NCI-H2107 treated with DMSO at 0.1 percent for 48 hours (cell line): ENCODE measurements around the gene ZIC1.

Experiments
- DNase-seq: peaks from one replicate; lab custom pipeline; 2025; ENCODE audit not compliant: unreplicated experiment; lab: John Stamatoyannopoulos, UW

ZIC1 gene

GRCh38 chr3:147421184-147421912, 12.2 kb downstream of the ZIC1 start:
- no peak for DNase-seq

GRCh38 chr3:147422196-147422595, 13.0 kb downstream of the ZIC1 start:
- no peak for DNase-seq

DNA sequence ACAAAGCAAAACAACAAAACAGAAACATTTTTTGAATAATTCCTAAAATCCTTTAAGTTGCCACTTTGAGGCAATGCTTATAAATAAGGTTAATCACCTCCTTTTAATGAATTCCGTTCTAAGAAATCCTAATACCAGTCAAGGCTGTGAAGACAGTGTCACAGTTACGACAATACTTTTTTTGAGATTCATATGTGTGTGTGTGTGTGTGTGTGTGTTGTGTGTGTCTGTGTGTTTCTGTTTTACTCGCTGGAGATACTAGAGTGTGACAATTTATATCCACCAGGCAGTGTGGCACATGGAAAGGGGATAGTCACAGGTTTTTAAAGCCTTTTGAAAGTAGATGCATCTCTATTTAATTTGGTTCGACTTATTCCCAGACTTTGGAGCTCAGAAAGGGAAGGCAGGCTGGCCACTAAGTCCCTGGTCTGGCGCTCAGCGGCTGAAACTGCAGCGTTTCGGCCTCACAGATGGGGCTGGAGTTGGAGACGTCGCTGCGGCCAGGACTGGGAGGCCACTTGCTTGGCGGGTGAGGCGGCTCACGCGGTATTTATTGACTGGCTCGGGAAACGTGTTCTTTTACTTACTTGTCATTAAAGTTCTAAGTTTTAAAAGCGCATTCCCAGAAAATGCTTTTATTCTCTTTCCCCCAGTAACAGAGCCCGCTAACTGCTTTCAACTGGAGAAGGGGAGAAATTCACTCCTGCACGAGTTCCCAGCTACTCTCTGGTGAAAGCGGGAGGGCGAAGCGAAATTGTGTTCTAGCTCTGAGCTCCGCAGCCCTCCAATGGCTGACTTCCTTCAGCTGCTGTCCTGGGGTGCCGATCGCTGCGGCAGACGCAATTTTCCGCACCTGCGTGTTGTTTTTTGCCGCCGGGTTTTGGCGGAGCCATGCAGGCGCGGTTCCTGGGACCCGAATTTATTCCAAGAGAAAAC, 13.7 kb downstream of the ZIC1 start:
- no peak for DNase-seq

DNA sequence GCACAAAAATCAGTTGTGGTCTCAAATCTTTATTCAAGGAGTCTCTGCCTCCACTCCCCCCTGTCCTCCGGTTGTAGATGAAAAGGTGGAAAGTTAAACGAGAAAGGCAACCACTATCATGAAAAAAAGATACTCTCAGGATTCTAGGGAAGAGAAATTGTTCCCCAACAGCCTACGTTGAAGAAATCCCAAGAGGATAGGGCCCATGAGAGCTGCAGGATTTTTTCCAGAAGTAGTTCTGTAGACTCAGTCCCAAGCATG, 14.3 kb downstream of the ZIC1 start:
- DNase-seq, result no peak

- DNase-seq, result no peak
Measured at GRCh38 chr3:147423798-147424580, 14.8 kb downstream of the ZIC1 start.

- no peak for DNase-seq
Measured at GRCh38 chr3:147424581-147425387, 15.6 kb downstream of the ZIC1 start.

- no peak for DNase-seq
Measured at GRCh38 chr3:147425388-147425850, 16.3 kb downstream of the ZIC1 start.

- no peak for DNase-seq
Measured at GRCh38 chr3:147426931-147427330, 17.8 kb downstream of the ZIC1 start.

DNA sequence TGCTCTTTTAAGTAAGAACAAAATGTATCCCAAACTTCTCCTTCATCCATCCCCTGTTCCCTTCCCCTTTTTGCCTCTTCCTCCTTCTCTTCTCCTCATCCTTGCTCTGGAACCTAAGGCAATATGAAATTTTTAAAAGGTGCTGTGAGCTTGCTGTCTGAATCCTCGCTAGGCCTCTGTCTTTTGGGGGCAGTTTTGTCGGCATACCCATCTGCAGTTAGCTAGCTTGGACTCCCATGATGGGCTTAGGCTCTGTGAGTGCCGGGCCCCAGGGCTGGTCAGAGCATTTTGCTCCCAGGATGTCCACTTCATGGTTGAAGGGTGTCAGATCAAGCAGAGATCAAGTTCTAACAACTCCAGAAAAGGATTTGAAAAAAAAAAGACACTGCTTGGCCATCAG, 18.6 kb downstream of the ZIC1 start:
- DNase-seq, result no peak

GRCh38 chr3:147428326-147428725, 19.2 kb downstream of the ZIC1 start:
- DNase-seq, result no peak

DNA sequence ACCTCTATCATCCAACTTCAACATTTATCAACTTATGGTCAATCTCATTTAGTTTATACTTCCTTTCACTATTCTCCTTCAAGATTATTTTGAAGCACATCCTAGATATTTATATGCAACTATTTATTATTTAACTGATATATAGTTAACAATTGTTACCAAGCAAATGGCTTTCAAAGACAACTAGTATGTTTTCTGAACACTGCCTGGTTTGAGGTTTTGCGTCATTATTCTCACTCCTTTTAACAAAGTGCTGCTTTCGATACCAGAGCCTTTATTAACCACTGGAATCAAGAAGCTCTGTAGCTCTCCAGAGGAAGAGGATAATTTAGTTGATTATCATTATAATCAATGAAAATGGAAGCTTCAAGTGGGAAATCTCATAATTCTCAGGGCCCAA, 19.6 kb downstream of the ZIC1 start:
- DNase-seq, result no peak

DNA sequence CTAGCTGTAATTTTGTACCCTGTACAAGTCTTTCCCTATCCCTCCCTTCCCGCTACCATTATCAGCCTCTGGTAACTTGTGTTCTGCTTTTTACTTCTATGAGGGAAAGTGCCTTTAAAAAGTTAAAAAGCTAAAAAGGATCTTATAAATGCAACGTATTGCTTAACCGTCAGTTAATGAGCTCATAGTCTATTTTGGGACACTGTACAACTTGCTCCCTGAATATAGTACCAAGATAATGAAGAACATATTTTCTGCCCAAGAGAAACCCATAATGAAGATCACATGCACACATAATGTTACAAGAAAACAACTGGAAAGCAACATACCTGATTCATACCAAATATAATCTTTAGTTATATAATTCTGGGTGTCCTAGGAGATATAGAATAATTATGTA, 22.6 kb downstream of the ZIC1 start:
- no peak for DNase-seq

- DNase-seq, result no peak
Measured at GRCh38 chr3:147447224-147447623, 38.1 kb downstream of the ZIC1 start.

DNA sequence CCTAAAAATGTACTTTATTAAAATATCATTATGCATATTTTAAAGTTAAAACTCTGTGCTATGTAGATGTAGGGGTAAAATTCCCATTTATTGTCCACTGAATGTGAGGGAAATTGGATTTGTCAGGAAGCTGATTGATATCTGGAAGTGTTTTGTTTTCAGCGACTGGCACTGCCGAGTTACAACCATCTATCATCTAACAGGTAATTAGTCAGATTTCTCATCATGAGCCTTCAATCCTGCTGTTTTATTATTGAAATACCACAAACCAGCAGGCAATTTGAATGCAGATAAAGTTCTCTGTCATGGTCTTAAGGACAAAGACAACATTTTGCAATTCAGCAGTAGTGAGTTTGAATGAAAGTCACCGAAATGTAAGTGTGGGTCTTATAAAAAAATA, 40.5 kb downstream of the ZIC1 start:
- DNase-seq, result no peak

DNA sequence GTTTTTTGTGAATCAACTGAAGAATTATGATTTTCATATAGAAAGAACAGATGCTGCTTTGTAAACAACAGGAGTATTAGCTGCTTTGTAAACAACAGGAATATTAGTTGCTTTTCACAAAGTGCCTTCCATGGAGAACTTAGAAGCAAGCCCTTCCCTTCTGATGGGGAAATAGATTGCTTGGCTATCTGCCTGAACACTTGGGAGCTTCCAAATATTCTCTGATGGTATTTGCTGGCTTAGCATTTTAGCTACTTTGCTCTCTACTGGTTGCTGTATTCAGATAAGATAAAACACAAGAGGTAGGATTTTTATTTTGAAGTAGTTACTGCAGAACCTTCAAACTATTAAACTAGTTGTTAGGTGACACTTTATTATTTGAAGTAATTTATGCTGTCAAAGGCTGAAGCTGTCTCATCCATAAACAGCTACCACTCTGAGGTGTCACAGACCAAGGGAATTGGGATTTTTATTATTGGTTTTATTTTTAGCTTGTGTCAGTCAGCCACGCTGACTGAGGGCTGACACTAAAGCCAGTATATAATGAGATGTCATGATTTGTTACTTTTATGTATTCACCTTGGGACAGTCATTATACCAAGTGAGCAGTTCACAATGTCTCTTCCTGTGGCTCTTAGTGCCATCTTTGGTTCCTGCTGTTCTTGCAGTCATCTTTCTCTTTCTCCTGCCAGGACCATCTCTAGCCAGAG, 50.0 kb downstream of the ZIC1 start:
- DNase-seq, result no peak

GRCh38 chr3:147462856-147463255, 53.7 kb downstream of the ZIC1 start:
- no peak for DNase-seq
